Ovary (tissue), 9 donors: Measurements from ENCODE around the gene ZNF638. TPM values are rescaled to one million over a fixed set of nuclear protein-coding genes. Genes with fewer than 3 reads are reported as not detected.

ENCODE experiments used
- DNase-seq, 5 donors: peaks; one replicate each; pipeline ENCODE4 v3.0.0-alpha.2; 2019 to 2020
- H3K27ac ChIP-seq, 2 donors: fragments of 200-600 bp; one replicate each; pipeline versions ENCODE4 v1.5.1 to v1.8.0; 2019 to 2022
- H3K27me3 ChIP-seq: fragments of 200-600 bp; one replicate; pipeline ENCODE4 v1.8.0; 2022
- H3K36me3 ChIP-seq: fragments of 200-600 bp; sonication (generic); one replicate; pipeline ENCODE4 v1.5.1; 2019
- H3K4me1 ChIP-seq: one replicate; pipeline ENCODE4 v1.8.1; 2013; ENCODE audit warnings: mild to moderate bottlenecking, moderate library complexity; ENCODE audit not compliant: insufficient read depth
- H3K4me3 ChIP-seq: fragments of 200-600 bp; sonication (generic); one replicate; pipeline ENCODE4 v1.5.1; 2017
- H3K9me3 ChIP-seq, 2 donors: fragments of 200-600 bp in 1 of 2; sonication (generic) in 1 of 2; one replicate each; pipeline versions ENCODE4 v1.5.1 to v1.8.1; 2013 to 2019; ENCODE audit warnings: mild to moderate bottlenecking in 1 of 2, moderate library complexity in 1 of 2
- EP300 ChIP-seq: sonication (generic); formaldehyde crosslinking; IDR thresholded peaks from one replicate; pipeline ENCODE4 v1.6.1; 2017; ENCODE audit warnings: antibody characterized with exemption
- POLR2A ChIP-seq: fragments of 450-650 bp; IDR thresholded peaks from one replicate; pipeline ENCODE4 v1.6.1; 2017; ENCODE audit warnings: antibody characterized with exemption, mild to moderate bottlenecking, moderate library complexity
- WGBS, 3 donors: extraction: QIAGEN DNeasy Blood & Tissue Kit in 1 of 3; methylation state at CpG; one replicate each; pipeline versions ENCODE4 v1.1.5 to v1.1.7; 2013 to 2017; 5-methylcytosine and 5-hydroxymethylcytosine counted together
- intact Hi-C, 4 donors: fragments of 100-400 bp; cut with DNase I; formaldehyde crosslinking; loops; one replicate each; pipeline versions ENCODE4 v1.11.0 to v1.15.1; 2022 to 2023
- polyA plus RNA-seq, 2 donors: library from polyadenylated mRNA; stranded (reverse); fragments of 200-250 nt in 1 of 2; fragments of 350-450 nt in 1 of 2; fragmentation: Illumina TruSeq in 1 of 2; extraction: RNeasy Lipid Tissue Mini Kit (QIAGEN cat#74804) in 1 of 2; gene quantifications; one replicate each; pipeline ENCODE4 v1.2.3, GENCODE V29; 2013 to 2014
- total RNA-seq, 7 donors: library from RNA; depleted of rRNA in 2 of 7; stranded (reverse); fragments of >200 nt in 2 of 7; fragmentation: NEBNext Ultra II Directional in 3 of 7; extraction: Animal tissue kit (Norgen Biotek cat#: 25700) in 3 of 7; gene quantifications; one replicate each; pipeline versions ENCODE4 v1.1.0 to v1.2.4, GENCODE V29; 2016 to 2023
- TF ChIP-seq, protein P1 (sequence below), 3 donors: fragments of 450-650 bp in 2 of 3; fragments of 200-600 bp in 1 of 3; IDR thresholded peaks; one replicate each; pipeline versions ENCODE4 v1.5.1 to v1.8.0; 2016 to 2022; ENCODE audit warnings: antibody characterized with exemption in 3 of 3, mild to moderate bottlenecking in 1 of 3
- donor health status: DM: no; HTN: no; CAD: no; lungs with moderate emphysema.
- donor health status: DM: no; HTN: no; CAD: no.
- donor health status: Bipolar disorder and iron deficiency.
- donor health status: DM: yes; HTN: yes; CAD: no.
- donor health status: DM: no; HTN: no; CAD: no.
- donor health status: DM: yes; HTN: yes; CAD: no.

ZNF638 gene
- total and polyA plus RNA-seq, 9 donors, result 76.9 to 160 (median 126) TPM

DNA sequence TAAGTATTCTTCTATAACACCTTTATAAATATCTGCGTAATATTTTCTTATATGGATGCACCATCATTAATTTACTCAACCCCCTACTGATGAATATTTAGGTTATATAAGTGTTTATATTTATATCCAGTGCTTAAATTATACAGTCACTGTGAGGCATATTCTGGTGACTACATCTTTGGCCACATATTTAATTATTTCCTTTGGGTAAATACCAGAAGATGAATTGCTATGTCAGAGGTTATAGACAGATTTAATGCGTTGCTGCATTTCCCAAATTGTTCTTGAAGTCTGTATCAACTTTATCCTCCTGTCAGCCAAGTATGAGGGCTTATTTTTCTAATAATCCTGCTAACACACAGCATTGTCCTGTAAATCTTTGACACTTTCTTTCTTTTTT, 140.4 kb downstream of the ZNF638 start:
- Histone ChIP-seq H3K9me3 (no peaks in the 10 kb centered on the region), H3K27ac (no peak overlapping the region), H3K36me3 (no peaks in the 10 kb centered on the region), H3K4me3 (no peak overlapping the region), H3K4me1 (no peaks in the 10 kb centered on the region), H3K27me3 (no peaks in the 10 kb centered on the region)
- intact Hi-C loops, result no loop called here
- 56 to 63% (median 60%) methylated on average over 2 of the region's 2 CpGs for WGBS, 3 donors
- TF ChIP-seq POLR2A, result no peak
- TF ChIP-seq, protein P1, sequence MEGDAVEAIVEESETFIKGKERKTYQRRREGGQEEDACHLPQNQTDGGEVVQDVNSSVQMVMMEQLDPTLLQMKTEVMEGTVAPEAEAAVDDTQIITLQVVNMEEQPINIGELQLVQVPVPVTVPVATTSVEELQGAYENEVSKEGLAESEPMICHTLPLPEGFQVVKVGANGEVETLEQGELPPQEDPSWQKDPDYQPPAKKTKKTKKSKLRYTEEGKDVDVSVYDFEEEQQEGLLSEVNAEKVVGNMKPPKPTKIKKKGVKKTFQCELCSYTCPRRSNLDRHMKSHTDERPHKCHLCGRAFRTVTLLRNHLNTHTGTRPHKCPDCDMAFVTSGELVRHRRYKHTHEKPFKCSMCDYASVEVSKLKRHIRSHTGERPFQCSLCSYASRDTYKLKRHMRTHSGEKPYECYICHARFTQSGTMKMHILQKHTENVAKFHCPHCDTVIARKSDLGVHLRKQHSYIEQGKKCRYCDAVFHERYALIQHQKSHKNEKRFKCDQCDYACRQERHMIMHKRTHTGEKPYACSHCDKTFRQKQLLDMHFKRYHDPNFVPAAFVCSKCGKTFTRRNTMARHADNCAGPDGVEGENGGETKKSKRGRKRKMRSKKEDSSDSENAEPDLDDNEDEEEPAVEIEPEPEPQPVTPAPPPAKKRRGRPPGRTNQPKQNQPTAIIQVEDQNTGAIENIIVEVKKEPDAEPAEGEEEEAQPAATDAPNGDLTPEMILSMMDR (IDR thresholded peaks at IDR 0.05), result no peak
- no peak for TF ChIP-seq EP300
- DNase-seq, result no peak

GRCh38 chr2:71473346-71474031, 141.9 kb downstream of the ZNF638 start:
- no peak overlapping the region for H3K4me3 ChIP-seq
- TF ChIP-seq, protein P1 (IDR thresholded peaks at IDR 0.05), result no peak
- TF ChIP-seq EP300, result no peak
- no peak for TF ChIP-seq POLR2A
- no peak for DNase-seq
- no peaks in the 10 kb centered on the region for H3K36me3 ChIP-seq
- no peaks in the 10 kb centered on the region for H3K4me1 ChIP-seq
- WGBS, 3 donors, result 86 to 87% (median 86%) methylated on average over 9 of the region's 9 CpGs
- no peaks in the 10 kb centered on the region for H3K27me3 ChIP-seq
- no peaks in the 10 kb centered on the region for H3K9me3 ChIP-seq
- intact Hi-C loops, result no loop called here
- H3K27ac ChIP-seq, result no peak overlapping the region

GRCh38 chr2:71474116-71474743, 142.6 kb downstream of the ZNF638 start:
- DNase-seq, result no peak
- Histone ChIP-seq H3K27me3 (no peaks in the 10 kb centered on the region), H3K36me3 (no peaks in the 10 kb centered on the region), H3K9me3 (no peaks in the 10 kb centered on the region), H3K4me3 (no peak overlapping the region), H3K27ac (no peak overlapping the region), H3K4me1 (no peaks in the 10 kb centered on the region)
- 75 to 81% (median 81%) methylated on average over 5 of the region's 5 CpGs for WGBS, 3 donors
- intact Hi-C loops, result no loop called here
- TF ChIP-seq EP300 (no peak), POLR2A (no peak)
- TF ChIP-seq, protein P1 (IDR thresholded peaks at IDR 0.05), result no peak

DNA sequence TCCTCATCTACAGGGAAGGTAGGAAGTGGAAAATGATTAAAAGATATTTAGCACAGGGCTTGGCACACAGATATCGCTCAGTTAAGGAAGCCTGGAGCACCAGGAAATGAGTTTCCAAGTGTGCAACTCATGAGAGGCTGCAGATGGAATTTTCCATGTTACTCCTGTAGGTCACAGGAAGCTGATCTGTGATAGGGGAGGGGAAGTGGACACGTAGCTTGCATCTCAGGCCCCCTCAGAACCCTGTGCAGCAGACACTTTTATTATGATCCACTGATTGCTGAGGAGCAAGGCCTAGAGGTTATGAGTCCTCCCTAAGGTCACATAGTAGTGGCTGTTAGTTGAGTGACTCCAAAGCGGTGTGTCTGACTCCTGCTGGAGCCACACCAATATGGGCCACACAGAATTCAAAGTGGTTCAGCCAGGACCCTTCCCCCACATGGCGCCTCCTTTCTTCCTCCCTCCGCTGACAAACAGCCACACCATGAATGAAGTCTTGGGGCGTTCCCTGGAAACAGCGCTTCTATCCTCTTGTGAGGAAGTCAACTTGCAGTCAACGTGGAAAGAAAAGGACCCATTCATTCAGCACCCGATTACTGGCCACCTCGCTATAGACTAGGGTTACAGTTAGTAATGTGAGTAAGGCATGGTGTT, 143.3 kb downstream of the ZNF638 start:
- 86 to 90% (median 86%) methylated on average over 10 of the region's 10 CpGs for whole genome bisulfite sequencing, 3 donors
- H3K27ac ChIP-seq, result no peak overlapping the region
- DNase-seq, result no peak
- TF ChIP-seq, protein P1 (IDR thresholded peaks at IDR 0.05), result no peak
- no peak for TF ChIP-seq POLR2A
- TF ChIP-seq EP300, result no peak
- H3K36me3 ChIP-seq, result no peaks in the 10 kb centered on the region
- no peaks in the 10 kb centered on the region for H3K4me1 ChIP-seq
- H3K27me3 ChIP-seq, result no peaks in the 10 kb centered on the region
- intact Hi-C loops, result no loop called here
- no peaks in the 10 kb centered on the region for H3K9me3 ChIP-seq
- no peak overlapping the region for H3K4me3 ChIP-seq
